ENCODE data around the gene GRIA1. TPM values are rescaled to one million over a fixed set of nuclear protein-coding genes. Genes with fewer than 3 reads are reported as not detected.

Gene GRIA1
- total RNA-seq, 4 donors from 2014 or later = 0.48 to 1.00 TPM; not detected in 2

DNA sequence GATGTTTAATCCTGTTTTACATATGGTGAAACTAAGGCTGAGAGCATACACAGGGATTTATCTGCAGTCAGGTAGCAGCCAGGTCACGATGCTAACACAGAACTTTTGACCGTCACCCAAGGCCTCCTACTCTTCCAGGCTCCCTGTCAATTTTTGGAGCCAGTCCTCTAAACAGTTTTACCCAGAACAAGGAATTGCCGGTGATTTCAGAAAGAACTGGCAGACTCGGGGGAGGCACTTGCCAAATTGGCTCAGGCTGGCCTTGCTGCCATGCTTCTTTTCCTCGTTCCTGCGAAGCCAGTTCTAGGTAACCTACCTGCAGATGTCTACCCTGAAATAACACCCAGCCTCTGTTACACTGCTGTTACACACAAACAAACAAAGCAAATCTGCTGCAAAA is 21.2 kb downstream of the GRIA1 start:
- WGBS, 2 donors (ENCODE audit: low coverage in 1 of 2) = 74 to 76% methylated on average over 6 of the region's 6 CpGs
- Histone ChIP-seq H3K27me3 (no peaks in the 10 kb centered on the region), H3K4me3 (no peak overlapping the region), H3K4me1 (no peaks in the 10 kb centered on the region), H3K36me3 (no peaks in the 10 kb centered on the region), H3K27ac (no peak overlapping the region), H3K9me3 (peaks cover 0 to 7% of the 10 kb centered on the region in 2 donors)
- intact Hi-C loops (cut with DNase I; ENCODE audit: low total_unique reads) = no loop called here
- DNase-seq = no peak
- TF ChIP-seq EP300 (IDR thresholded peaks at IDR 0.05; ENCODE audit: low read depth) = no peak
- TF ChIP-seq POLR2AphosphoS5 (IDR thresholded peaks at IDR 0.05) = no peak
- TF ChIP-seq POLR2A (IDR thresholded peaks at IDR 0.05) = no peak
- TF ChIP-seq, protein P1, sequence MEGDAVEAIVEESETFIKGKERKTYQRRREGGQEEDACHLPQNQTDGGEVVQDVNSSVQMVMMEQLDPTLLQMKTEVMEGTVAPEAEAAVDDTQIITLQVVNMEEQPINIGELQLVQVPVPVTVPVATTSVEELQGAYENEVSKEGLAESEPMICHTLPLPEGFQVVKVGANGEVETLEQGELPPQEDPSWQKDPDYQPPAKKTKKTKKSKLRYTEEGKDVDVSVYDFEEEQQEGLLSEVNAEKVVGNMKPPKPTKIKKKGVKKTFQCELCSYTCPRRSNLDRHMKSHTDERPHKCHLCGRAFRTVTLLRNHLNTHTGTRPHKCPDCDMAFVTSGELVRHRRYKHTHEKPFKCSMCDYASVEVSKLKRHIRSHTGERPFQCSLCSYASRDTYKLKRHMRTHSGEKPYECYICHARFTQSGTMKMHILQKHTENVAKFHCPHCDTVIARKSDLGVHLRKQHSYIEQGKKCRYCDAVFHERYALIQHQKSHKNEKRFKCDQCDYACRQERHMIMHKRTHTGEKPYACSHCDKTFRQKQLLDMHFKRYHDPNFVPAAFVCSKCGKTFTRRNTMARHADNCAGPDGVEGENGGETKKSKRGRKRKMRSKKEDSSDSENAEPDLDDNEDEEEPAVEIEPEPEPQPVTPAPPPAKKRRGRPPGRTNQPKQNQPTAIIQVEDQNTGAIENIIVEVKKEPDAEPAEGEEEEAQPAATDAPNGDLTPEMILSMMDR (IDR thresholded peaks at IDR 0.05) = no peak
- in situ Hi-C loops (cut with MboI; ENCODE audit: low pct_ligation_motif_present in 1 of 4, low pct_unique_long_range_greater_than_20kb in 1 of 4, low sequenced_read_pairs in 3 of 4) = loop anchor here in 1 of 4 donors (25.0 kb wide), 1 partner anchor 451 kb away; no protein-coding TSS in a partner anchor

DNA sequence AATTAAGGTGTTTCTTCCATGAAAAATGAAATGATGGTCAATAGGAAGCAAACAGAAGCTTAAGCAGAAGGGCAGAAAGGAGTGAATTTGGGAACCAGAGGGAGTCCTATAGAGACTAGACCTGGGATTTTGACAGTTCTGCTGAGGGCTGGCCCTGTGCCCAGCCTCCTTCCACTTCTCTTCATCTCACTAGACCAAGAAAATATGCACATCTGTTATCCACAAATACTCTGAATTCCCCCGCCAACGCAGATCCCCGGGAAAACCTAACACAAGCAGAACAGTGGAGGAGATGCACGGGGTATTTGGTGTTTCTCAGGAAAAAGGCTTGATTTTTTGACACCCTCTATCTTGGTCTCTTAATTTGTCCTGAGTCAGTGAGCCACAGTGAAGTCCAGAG is 22.7 kb downstream of the GRIA1 start:
- intact Hi-C loops (cut with DNase I; ENCODE audit: low total_unique reads) (no loop called here), in situ Hi-C loops (cut with MboI; ENCODE audit: low pct_ligation_motif_present in 1 of 4, low pct_unique_long_range_greater_than_20kb in 1 of 4, low sequenced_read_pairs in 3 of 4) (loop anchor here in 1 of 4 donors (25.0 kb wide), 1 partner anchor 449 kb away; no protein-coding TSS in a partner anchor)
- DNase-seq = no peak
- H3K4me3 ChIP-seq = no peak overlapping the region
- TF ChIP-seq POLR2A (IDR thresholded peaks at IDR 0.05) (no peak), EP300 (IDR thresholded peaks at IDR 0.05; ENCODE audit: low read depth) (no peak), POLR2AphosphoS5 (IDR thresholded peaks at IDR 0.05) (no peak)
- TF ChIP-seq, protein P1 (IDR thresholded peaks at IDR 0.05) = no peak
- no peaks in the 10 kb centered on the region for H3K4me1 ChIP-seq
- 67 to 82% methylated on average over 4 of the region's 4 CpGs for WGBS, 2 donors (ENCODE audit: low coverage in 1 of 2)
- no peaks in the 10 kb centered on the region for H3K27me3 ChIP-seq
- peaks cover 0 to 7% of the 10 kb centered on the region in 2 donors for H3K9me3 ChIP-seq
- H3K36me3 ChIP-seq = no peaks in the 10 kb centered on the region
- H3K27ac ChIP-seq = no peak overlapping the region

DNA sequence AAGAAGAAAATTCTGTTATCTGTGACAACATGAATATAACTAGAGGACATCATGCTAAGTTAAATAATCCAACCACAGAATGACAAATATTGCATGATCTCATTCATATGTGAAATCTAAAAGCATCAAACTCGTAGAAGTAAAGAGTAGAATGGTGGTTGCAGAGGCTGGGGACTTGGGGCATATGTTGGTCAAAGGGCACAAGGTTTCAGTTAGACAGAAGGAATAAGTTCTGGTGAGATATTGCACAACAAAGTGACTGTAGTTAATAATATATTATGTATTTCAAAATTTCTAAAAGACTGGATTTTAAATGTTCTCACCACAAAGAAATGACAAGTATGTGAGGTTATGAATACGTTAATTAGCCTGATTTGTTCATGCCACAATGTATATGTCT is 24.8 kb downstream of the GRIA1 start:
- intact Hi-C loops (cut with DNase I; ENCODE audit: low total_unique reads) = no loop called here
- peaks cover 0 to 7% of the 10 kb centered on the region in 2 donors for H3K9me3 ChIP-seq
- H3K4me3 ChIP-seq = no peak overlapping the region
- H3K4me1 ChIP-seq = no peaks in the 10 kb centered on the region
- H3K36me3 ChIP-seq = no peaks in the 10 kb centered on the region
- TF ChIP-seq POLR2A (IDR thresholded peaks at IDR 0.05) (no peak), EP300 (IDR thresholded peaks at IDR 0.05; ENCODE audit: low read depth) (no peak), POLR2AphosphoS5 (IDR thresholded peaks at IDR 0.05) (no peak)
- TF ChIP-seq, protein P1 (IDR thresholded peaks at IDR 0.05) = no peak
- H3K27me3 ChIP-seq = no peaks in the 10 kb centered on the region
- in situ Hi-C loops (cut with MboI; ENCODE audit: low pct_ligation_motif_present in 1 of 4, low pct_unique_long_range_greater_than_20kb in 1 of 4, low sequenced_read_pairs in 3 of 4) = loop anchor here in 1 of 4 donors (25.0 kb wide), 1 partner anchor 447 kb away; no protein-coding TSS in a partner anchor
- WGBS, 2 donors (ENCODE audit: low coverage in 1 of 2) = 38 to 66% methylated on average over 2 of the region's 2 CpGs
- DNase-seq = no peak
- no peak overlapping the region for H3K27ac ChIP-seq

DNA sequence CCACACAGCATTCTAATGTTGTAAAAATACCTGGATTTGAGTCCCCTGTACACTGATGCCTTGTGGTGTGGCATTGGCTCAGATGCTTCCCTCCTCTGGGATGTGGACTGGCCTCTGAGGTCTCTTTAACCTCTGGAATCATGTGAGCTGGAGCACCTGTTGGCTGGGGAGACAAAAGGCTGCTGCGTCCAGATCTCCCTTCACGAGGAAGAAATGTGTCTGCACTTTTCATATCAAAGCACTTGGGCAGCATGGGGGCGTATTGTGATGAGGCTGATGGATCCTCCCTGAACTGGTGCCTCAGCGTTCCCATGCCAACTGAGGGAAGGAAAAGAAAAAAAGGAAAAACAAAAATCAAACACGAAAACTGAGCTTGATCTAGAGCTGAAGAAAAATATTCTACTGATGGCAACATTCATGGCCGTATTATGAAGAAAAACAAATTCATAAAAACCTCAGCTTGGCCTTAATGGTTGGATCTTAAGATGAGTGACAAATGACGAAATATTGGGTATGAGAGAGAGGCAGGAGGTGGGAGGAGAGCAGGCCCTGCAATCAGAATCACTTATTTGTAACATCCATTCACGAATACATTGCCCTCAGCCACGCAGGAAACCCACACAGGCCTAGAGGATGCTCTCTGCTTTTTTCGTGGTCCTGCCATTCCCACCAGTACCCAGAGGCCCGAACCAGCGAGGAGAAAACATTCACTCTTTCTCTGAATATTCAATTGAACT is 26.2 kb downstream of the GRIA1 start:
- H3K9me3 ChIP-seq = peaks cover 0 to 7% of the 10 kb centered on the region in 2 donors
- H3K4me1 ChIP-seq = no peaks in the 10 kb centered on the region
- no peaks in the 10 kb centered on the region for H3K36me3 ChIP-seq
- TF ChIP-seq, protein P1 (IDR thresholded peaks at IDR 0.05) = no peak
- TF ChIP-seq EP300 (IDR thresholded peaks at IDR 0.05; ENCODE audit: low read depth) = no peak
- TF ChIP-seq POLR2AphosphoS5 (IDR thresholded peaks at IDR 0.05) = no peak
- no peak for TF ChIP-seq POLR2A (IDR thresholded peaks at IDR 0.05)
- in situ Hi-C loops (cut with MboI; ENCODE audit: low pct_ligation_motif_present in 1 of 4, low pct_unique_long_range_greater_than_20kb in 1 of 4, low sequenced_read_pairs in 3 of 4) = loop anchor here in 1 of 4 donors (25.0 kb wide), 1 partner anchor 446 kb away; no protein-coding TSS in a partner anchor
- H3K27me3 ChIP-seq = no peaks in the 10 kb centered on the region
- H3K4me3 ChIP-seq = no peak overlapping the region
- no peak overlapping the region for H3K27ac ChIP-seq
- intact Hi-C loops (cut with DNase I; ENCODE audit: low total_unique reads) = no loop called here
- DNase-seq = no peak
- WGBS, 2 donors (ENCODE audit: low coverage in 1 of 2) = 52 to 66% methylated on average over 3 to 12 of the region's 12 CpGs

All from transverse colon (tissue), 4 donors.